HG03520 (cell line): Measurements from ENCODE around the gene SETD4.
A peak's percentile ranks its signal among the peaks of the same experiment; 100 is the strongest.

Source experiments
- ATAC-seq: cut with Tn5 transposase; IDR thresholded peaks from one replicate; pipeline ENCODE4 v1.9.1; 2021; ENCODE audit warnings: mild to moderate bottlenecking, moderate library complexity; ENCODE audit not compliant: unreplicated experiment

The SETD4 gene

GRCh38 chr21:36048357-36048756 is 12.0 kb downstream of the SETD4 start:
- no peak for ATAC-seq

DNA sequence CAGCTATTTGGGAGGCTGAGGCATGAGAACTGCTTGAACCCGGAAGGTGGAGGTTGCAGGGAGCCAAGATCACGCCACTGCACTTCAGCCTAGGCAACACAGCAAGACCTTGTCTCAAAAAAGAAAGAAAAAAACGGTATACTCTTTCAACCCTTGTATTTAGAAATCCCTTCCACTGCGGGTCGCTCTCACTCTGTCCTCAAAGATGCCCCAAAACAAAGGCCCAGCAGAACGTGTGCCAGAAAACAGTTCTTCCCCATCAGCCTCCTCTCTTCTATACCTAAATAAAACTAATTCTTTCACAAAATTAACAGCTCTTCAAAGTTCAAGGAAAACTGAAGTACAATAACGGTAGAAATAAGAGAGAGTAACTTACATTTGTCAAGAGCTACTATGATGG is 13.2 kb downstream of the SETD4 start:
- ATAC-seq = no peak

DNA sequence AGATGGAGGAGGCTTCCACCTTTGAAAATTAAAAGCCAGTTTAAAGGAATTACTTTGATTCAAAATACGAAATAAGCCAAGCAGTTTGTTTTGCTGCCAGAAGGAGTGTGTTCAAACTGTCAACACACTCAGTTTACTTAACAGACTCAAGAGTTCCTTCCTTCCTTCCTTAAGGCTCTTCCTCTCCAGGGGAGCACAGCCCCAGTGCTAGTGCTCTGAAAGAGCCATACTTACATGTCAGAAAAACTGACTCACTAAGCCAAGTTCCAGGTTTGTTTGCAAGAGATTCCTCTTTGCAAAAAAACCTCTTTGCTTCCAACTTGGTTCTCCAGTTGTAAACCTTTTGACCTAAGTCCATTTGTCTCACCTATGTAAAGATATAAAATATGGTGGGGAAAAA is 14.3 kb downstream of the SETD4 start:
- no peak for ATAC-seq

GRCh38 chr21:36044056-36044455 is 16.3 kb downstream of the SETD4 start:
- ATAC-seq = no peak

DNA sequence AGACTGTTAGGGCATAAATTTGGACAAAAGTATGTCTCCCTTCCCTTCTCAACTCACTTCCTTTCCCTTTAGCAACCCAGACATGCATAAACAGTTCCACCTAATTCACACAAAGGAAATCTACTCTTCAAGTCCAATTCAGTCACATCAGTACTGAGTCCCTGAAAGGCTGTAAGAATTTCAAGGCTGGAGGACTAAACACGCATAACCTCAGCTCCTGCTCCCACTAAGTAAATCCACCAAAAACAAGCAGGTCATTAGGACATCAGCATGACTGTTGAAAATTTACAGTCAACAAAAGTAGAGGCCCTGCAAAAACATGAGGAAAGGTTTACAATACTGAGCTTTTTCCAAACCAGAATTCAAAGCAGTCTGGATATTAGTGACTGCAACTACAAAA is 18.4 kb downstream of the SETD4 start:
- ATAC-seq = no peak

DNA sequence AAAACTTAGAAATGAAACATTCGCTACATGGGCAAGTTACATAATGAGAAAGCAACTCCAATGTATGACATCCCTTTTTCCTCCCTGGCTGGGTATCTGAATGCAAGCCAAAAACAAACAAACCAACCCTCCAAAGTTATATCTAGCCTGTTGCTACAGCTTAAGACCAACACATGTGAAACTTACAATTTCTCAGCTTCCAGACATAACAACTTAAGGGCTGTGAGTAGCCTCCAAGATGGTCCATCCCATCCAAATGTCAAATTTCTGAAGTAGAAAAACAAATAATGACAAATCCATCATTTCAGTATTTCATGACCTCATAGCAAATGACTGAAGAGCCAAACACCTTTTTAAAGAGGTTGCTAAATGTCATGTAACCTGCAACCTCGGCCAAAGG is 19.9 kb downstream of the SETD4 start:
- no peak for ATAC-seq

- ATAC-seq = no peak
Measured at GRCh38 chr21:36039861-36040260, 20.5 kb downstream of the SETD4 start.

DNA sequence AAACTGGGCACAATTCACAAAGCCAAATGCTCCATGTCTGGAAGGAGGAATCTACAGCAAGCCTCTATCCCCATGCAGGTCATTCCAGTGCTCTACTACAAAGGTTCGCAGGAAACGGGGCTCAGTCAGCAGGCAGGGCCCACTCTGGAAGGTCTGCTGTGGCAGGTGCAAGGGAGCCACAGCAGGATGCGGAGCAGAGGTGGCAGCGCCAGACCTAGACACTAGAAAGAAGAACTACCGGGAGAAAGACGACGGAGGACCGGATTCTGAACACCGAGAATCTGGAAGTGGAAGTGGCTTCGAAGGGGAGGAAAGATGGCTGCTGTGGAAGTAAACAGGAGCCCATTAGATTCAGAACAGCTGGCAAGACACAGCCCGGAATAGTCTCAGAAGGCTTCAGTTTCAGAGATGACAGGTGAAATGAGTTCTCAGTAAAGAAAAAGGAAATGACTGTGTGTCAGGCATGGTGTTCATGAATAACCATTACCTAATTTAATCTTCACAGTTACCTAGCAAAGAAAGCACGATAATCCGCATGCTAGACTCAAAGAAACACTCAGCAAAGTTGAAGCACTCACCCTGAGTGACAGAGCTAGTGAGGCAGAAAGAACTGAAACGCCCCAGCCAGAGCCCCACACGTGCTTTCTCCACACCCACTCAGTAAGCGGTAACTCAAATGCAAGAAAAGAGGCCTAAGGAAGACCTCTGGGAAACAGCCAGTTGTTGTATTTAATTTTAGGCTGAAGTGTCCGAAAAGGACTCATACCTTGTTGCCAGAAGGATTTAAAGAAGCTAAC is 21.4 kb downstream of the SETD4 start:
- ATAC-seq = no peak

DNA sequence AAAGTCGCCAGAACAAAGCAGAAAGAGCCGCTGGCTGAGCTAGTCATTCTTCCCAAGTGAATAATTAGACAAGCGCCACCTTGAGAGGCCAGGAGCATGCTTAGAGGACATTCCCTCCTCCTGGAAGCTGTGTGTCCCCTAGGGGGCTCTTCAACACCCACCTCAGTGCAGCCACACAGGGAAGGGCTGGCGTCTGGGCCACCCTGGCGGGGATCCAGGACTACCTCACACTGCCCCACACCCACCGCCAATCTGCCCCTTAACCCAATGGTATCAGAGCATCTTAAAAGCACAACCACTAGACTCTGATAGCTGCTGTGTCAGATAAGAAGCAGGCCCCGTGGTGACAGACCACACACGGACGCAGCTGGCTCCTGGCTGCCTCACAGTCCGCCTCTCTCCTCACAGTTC is 24.9 kb downstream of the SETD4 start:
- ATAC-seq = no peak

DNA sequence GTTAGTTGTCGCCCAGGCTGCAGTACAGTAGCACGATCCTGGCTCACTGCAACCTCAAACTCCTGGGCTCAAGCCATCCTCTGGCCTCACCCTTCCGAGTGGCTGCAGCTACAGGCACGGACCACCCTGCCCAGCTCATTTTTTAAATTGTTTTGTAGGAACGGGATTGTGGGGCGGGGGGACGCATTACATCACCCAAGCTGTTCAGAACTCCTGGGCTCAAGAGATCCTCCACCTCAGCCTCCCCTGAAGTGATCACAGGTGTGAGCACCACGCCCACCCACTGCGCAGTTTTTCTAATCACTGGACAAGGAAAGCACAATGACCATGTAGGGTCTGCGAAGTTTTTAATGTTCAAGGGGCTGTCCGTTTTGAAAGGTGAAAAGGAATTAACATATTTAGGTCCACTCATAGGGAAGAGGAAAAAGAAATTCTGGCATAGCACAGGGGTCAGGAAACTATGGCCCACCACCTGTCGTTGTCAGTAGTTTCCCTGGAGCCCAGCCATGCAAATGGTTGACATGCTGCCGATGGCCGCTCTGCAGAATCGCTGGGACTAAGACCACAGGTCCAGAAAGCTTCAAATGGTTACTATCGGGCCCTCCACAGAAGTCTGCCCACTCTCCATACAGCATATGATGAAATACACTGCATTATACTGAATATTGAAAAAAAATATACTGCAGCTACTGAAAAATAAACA is 26.0 kb downstream of the SETD4 start:
- no peak for ATAC-seq

- no peak for ATAC-seq
Measured at GRCh38 chr21:36032647-36033406, 27.5 kb downstream of the SETD4 start.

DNA sequence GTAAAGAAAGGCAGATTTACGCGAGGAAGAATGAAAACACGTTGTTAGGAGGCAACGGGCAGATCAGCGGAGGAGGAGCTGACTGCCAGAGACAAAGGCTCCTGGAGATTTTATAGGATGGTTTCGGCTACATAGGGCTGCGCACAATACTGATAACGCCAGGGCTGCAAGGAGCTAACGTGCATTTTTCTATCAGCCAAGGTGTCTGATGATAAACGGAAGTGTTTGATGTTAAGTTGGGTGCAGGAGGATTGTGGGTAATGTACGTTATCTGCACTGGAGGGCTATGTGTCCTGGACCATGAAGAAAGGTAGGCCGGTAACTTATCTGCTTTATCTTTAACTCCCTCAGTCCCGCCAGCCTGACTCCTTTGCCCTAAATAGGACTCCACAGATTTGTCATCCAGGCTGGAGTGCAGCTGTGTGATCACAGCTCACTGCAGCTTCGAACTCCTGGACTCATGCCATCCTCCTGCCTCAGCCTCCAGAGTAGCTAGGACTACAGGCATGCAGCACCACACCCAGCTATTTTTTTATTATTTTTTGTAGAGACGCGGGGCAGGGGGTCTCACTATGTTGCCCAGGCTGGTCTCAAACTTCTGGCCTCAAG is 29.6 kb downstream of the SETD4 start:
- no peak for ATAC-seq

DNA sequence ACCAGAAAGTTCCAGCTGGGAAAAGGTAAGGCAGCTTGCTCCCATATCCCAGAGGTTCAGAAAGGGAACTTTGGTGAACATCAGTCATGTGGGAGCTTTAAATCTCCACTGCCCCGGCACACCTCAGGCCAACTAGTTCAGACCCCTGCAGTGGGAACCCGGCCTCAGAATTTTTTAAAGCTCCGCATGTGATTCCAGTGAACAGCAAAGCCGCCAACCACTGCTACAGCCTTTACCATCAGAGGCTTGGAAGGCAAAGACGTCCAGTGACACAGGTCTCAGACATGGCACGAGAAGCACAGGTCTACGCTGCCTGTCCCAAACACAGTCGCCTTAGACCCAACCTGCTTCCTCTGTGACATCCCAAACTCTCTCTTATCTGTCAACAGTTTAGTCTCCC is 31.0 kb downstream of the SETD4 start:
- ATAC-seq = no peak

DNA sequence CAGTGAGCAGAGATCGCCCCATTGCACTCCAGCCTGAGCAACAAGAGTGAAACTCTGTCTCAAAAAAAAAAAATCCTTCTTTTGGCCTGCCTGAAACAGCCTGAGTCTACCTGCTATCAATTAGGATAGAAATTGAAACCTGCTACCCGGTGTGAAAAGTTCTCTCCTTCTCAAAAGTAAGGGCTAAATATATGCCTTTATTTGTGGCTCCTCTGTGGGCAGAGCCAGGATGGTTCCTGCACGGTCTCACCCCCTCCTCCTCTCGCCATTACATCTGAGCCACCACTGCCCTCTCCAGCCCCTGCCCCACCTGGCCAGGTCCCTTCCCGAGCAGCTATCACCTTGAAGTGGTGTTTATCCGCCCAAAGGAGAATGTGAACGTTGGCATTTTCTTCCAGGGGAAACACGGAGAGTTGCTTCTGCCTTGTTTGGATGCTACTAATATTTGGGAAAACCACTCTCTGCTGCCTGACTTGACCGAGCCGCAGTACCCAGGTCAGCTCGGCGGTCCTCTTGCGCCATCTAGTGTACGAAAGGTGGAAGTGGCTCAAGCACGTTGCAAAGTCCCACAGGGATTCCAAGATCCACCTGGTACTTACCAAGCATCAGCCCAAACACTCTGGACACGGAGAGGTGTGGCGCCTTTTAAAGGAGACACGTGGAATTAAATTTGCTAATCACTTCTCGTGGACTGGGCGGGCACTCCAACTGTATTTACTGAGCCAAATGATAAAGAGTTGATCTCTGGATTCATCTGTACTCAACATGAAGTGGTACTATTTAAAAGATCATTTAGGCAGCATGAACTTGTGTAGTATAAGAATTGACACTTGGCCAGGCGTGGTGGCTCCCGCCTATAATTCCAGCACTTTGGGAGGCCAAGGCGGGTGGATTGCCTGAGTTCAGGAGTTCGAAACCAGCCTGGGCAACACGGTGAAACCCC is 31.9 kb downstream of the SETD4 start:
- no peak for ATAC-seq

DNA sequence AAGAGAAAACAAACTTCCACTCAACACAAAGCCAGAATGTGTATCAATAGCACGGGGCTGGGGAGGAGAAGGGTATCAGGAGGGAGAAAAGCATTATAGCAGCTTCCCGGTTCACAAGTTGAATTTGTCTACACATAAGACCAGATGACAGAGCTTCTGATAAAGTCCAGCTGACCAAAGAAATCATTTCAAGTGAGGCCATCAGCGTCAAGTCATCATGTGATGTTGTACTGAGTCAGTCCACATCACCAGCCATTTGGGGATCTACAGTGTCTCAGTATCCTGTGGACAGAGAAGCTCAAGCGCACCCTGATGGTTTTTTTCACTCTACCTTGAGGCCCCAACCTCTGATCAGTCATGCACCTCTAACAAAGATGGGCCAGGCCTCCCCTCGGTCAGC is 33.0 kb downstream of the SETD4 start:
- no peak for ATAC-seq

DNA sequence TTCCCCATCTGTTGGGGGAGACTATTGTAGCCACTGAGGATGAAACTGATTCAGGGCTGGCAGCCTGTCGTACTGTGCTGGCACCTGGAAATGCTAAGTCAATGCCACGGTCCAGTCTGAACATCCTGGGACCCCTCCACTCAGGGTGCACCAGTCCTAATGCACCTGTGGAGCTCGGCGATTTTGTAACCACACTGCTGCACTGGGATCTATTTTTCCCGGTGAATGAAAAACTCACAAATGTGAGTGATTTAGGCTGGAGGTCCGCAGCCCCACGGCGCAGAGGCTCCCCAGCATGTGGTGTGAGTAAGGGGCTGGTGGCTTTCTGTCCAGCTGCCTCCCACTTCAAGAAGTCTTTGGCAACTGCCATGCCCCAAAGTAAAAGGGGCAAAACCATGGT is 35.5 kb downstream of the SETD4 start:
- ATAC-seq = no peak

DNA sequence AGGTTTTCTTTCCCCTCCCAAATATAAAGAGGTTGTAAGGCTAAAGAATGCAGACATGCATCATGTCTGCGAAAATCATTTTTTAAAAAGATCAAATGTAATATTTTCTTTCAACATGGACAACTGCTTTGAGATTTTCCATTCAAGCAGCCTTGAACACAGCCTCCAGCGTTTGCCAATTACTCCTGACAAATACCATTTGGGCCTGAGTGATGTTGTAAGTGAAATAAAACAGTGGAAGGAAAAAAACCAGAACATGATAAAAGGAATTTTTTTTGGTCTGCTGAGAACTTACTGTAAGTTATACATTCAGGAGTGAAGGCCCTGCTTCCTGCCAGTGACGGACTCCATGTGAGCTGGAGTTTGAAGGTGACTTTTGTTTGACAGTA is 37.2 kb downstream of the SETD4 start:
- ATAC-seq = no peak

- no peak for ATAC-seq
Measured at GRCh38 chr21:36022427-36023091, 37.8 kb downstream of the SETD4 start.

DNA sequence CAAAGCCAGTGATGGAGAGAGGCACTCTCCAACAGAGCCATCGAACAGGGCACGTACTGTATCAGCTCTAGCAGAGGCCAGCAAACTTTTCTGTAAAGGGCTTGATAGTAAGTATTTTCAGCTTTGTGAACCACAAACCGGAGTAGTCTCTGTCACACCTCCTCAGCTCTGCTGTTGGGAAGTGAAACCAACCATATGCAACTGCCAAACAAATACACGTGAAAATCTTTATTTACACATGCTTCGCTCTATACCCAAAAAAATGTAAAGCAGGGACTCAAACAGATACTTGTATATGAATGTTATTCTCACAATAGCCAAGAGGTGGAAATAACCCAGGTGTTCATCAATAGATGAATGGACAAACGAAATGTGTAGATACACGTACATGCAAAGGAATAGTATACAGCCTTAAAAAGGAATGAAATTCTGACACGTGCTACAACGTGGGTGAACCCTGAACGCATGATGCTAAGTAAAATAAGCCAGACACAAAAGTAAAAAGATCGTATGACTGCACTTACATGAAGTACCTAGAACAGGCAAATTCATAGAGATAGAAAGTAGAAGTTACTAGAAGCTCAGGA is 39.0 kb downstream of the SETD4 start:
- ATAC-seq = peak; percentile 80
